Fibroblast of mammary gland (primary cell): ENCODE data around the gene LGR6.

ENCODE experiments used
- DNase-seq: peaks from one replicate; pipeline ENCODE4 v3.0.0-alpha.2; 2010; ENCODE audit warnings: low read depth
- H3K4me3 ChIP-seq: 2 replicates; pipeline ENCODE4 v1.5.1; 2011; ENCODE audit warnings: low read depth, mild to moderate bottlenecking, low read length, moderate library complexity; ENCODE audit not compliant: control insufficient read depth
- TF ChIP-seq, protein P1 (sequence below): conservative IDR thresholded peaks from 2 replicates; pipeline ENCODE4 v1.5.1; 2011; ENCODE audit warnings: low read depth, low read length, inconsistent platforms; ENCODE audit not compliant: control insufficient read depth, insufficient read depth

The LGR6 gene

DNA sequence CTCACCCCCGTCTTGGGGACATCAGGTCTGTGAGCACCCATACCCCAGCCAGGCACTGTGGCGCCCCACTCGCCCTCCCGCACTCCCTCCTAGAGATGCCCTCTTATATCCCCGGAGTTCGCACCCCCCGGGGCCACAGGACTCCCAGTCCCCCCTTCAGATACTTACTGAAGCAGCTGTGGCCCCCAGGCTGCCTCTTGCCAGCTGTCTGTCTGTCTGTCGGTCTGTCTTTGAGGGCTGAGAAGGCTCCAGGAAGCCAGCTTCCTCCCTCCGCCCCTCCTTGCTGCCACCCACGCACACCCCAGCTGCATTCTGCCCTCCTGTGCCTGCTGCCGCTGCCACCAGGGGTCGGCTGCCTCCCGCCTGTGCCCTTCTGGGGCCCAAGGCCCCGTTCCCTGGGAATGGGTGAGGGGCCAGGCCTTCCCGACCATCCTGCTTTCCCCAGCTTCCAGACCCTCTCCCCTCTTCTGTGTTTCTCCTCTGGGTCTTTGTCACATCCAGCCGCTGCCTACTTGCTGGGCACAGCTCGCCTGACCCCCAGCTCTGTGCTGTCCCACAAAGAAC, 33.1 kb upstream of the LGR6 start, which contains the start of gene PTPN7:
TSS of gene PTPN7 (minus strand) at position 226 of the 564 bp plus-strand sequence. CDS start 1,200 bp downstream, outside the sequence.
- DNase-seq: no peak
- TF ChIP-seq, protein P1, sequence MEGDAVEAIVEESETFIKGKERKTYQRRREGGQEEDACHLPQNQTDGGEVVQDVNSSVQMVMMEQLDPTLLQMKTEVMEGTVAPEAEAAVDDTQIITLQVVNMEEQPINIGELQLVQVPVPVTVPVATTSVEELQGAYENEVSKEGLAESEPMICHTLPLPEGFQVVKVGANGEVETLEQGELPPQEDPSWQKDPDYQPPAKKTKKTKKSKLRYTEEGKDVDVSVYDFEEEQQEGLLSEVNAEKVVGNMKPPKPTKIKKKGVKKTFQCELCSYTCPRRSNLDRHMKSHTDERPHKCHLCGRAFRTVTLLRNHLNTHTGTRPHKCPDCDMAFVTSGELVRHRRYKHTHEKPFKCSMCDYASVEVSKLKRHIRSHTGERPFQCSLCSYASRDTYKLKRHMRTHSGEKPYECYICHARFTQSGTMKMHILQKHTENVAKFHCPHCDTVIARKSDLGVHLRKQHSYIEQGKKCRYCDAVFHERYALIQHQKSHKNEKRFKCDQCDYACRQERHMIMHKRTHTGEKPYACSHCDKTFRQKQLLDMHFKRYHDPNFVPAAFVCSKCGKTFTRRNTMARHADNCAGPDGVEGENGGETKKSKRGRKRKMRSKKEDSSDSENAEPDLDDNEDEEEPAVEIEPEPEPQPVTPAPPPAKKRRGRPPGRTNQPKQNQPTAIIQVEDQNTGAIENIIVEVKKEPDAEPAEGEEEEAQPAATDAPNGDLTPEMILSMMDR: no peak
- H3K4me3 ChIP-seq: no peak within 1 kb of the TSS

DNA sequence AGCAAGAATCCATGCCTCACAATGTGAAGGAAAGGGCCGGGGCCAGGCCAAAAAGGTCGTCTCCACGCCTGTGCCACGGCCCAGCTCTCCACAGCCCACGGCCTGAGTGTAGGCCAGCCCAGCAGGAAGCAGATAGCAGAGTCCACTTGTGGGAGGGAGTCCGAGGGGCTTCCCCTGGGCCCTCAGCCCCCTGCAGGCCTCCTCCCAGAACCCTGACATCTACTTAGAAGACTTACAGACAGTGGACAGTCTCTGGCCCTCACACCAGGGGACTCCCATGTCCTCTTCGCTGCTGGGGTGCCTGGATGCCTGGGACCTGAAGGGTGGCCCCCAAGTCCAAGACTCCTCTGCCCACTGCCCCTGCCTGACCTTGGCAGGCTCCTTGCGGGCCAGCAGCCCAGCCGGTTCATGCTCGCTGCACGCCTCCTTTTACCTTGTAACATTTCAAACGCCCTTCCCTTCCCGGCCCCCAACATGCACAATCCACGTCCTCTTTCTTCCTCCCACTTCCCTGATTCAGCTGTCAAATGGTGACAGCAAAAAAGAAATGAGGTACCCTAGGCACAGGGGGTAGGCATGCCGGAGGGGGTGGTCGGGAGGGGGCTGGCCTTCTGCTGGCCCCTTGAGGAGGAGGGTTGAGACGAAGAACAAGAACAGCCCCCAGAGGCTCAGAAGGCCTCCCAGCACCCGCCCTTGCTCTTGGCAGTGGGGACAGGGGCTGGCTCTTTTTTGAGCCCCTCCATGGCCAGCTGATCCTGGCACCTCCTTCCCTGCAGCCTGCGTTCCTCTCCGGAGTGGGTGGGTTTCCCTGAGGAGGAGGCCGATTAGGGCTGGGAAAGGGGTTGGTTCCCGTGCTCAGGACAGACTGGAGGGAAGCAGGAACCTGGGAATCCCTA, 32.2 kb upstream of the LGR6 start:
- DNase-seq: no peak
- no peak overlapping the region for H3K4me3 ChIP-seq
- TF ChIP-seq, protein P1: no peak

DNA sequence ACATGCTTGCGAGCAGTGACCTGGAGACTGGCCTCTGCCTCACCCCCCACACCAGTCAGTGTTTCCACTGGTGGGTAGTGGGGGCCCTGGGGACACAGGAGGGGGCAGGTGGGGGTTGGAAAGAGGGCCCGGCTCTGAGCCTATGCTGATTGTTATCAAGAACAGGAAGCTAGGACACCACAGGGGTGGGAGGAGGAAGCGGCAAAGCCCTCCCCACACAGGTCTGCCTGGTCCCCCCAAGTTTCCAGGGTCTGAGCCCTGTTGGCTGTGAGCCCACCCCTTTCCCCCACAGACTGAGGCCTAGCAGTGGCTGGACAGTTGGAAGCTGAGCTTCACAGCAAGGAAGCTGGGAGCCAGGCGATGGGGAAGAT, 31.6 kb upstream of the LGR6 start:
- TF ChIP-seq, protein P1: no peak
- H3K4me3 ChIP-seq: no peak overlapping the region
- no peak for DNase-seq

DNA sequence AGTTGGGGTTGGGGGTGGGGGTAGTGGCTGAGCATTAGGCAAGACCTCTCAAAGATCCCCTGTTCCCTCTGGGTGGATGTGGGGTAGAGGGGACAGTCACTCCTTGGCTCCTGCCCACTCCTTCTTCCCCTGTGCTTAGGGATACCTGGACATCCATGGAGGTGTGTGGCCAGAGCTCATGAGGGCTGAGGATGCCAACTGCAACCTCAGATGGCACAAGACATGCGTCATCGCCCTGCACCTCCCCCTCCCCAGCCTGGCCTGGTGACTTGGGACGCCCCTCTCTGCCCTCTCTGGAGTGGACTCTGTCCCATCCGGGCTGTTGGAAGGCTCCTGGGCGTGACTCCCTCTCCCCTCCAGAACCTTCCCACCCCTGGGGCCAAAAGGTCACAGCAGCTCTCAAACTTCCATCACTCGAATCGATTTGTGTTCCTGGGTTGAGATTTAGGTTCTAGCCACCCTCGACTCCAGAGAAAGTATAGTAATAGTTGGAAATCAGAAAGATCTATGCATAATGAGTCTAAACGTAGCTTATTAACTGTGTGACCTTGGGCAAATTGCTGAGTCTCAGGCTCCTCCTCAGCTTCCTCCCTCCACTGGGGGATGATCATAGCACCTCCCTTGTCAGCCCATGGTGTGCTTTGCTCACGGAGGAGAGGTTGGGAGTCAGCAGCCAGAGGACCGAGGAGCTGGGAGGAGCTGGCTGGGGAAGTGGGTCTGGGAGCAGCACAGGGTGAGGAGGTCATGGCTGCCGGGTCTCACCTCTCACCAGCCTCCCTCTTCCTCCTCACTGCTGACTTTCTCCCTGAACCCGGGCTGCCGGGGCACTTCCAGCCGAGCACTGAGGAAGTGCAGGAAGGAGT, 30.9 kb upstream of the LGR6 start:
- TF ChIP-seq, protein P1: no peak
- no peak overlapping the region for H3K4me3 ChIP-seq
- no peak for DNase-seq

DNA sequence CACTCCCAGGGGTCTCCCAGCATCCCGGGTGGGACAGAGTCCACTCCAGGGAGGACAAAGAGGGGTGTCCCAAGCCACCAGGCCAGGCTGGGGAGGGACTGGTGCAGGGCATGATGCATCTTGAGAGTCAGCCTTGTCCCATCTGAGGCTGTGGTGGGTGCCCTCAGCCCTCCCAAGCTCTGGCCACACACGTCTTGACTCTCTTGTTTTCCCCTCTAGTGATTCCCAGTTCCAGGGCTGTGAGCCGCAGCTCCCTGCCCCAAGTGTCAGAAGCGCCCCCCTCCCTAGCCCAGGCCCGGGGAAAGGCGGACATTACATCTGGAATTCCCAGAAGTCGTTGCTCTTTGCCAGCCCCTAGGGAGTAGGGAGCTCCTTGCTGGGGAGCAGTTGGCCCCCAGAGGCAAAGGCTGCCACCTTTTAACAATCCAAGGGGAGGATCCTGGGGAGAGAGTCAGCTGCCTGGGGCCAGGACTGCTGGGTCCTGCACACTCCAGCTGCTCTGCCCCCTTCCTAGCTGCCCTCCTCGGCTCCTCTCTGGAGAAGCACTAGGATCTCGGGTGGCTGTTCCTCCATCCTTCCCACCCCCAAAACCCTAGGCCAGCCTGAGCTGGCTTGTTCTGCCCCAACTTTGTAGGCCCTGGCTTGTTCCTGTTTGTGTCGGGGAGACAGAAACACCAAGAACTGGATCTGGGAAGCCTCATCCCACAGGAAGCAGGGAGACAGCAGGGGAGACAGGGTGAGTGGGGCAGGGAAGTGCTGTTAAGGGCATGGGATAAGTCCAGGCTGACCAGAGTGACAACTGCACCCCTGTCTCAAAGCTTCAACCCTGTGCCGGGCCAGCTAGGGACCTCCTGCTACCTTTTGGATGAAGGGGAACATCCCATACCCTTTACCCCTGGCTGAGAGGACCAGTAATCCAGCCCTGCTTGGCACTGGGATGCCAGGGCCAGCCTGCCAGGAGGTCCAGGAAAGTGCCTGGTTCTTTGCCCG, 30.0 kb upstream of the LGR6 start:
- TF ChIP-seq, protein P1: no peak
- no peak for DNase-seq
- H3K4me3 ChIP-seq: no peak overlapping the region
